A549 (cell line): ENCODE results near the gene TSFM. TPM values are rescaled to one million over a fixed set of nuclear protein-coding genes. Genes with fewer than 3 reads are reported as not detected.

Experiments used
- ATAC-seq, 2 experiments: fragments of 200-7000 bp in 1 of 2; fragments of >200 bp in 1 of 2; cut with Nextera tagmentation in 1 of 2; cut with Tn5 transposase in 1 of 2; 3 replicates each; pipeline versions ENCODE4 v1.8.0 to v1.9.1; 2018 to 2020; ENCODE audit warnings: mild to moderate bottlenecking in 1 of 2, moderate library complexity in 1 of 2
- CTCF ChIA-PET: fragments of 300-600 bp; sonication (Branson Sonifier 250); formaldehyde crosslinking; extraction: SDS; loops from one replicate; lab custom pipeline; 2021; ENCODE audit warnings: antibody characterized with exemption, inconsistent platforms; lab: Yijun Ruan, JAX
- POLR2A ChIA-PET: fragments of 350-600 bp; formaldehyde crosslinking; extraction: SDS; loops from one replicate; lab custom pipeline; 2021; ENCODE audit warnings: antibody characterized with exemption, inconsistent platforms; lab: Yijun Ruan, JAX
- DNase-seq, 2 experiments: peaks; one replicate each; pipeline versions ENCODE4 v3.0.0 to v3.0.0-alpha.2; 2011 to 2016; ENCODE audit warnings: low read depth in 1 of 2, low spot score in 1 of 2
- FAIRE-seq: peaks from 2 replicates; lab custom pipeline; 2011; peaks lifted over from hg19 to GRCh38; lab: Jason Lieb, UNC
- H3K27ac ChIP-seq, 2 experiments: fragments of >200 bp; sonication (Bioruptor Twin); formaldehyde crosslinking; 3 replicates each; pipeline ENCODE4 v1.5.1; 2016 to 2017
- H3K4me1 ChIP-seq: fragments of >200 bp; sonication (Bioruptor Twin); formaldehyde crosslinking; 3 replicates; pipeline ENCODE4 v1.6.1; 2016
- H3K4me2 ChIP-seq: fragments of >200 bp; sonication (Bioruptor Twin); formaldehyde crosslinking; 3 replicates; pipeline ENCODE4 v1.6.1; 2016
- H3K4me3 ChIP-seq: fragments of >200 bp; sonication (Bioruptor Twin); formaldehyde crosslinking; 3 replicates; pipeline ENCODE4 v1.5.1; 2016
- H3K9me3 ChIP-seq: fragments of >200 bp; sonication (Bioruptor Twin); formaldehyde crosslinking; 3 replicates; pipeline ENCODE4 v1.6.1; 2016
- BCL3 ChIP-seq: fragments of >200 bp; sonication (Bioruptor Twin); formaldehyde crosslinking; IDR thresholded peaks from 3 replicates; pipeline ENCODE4 v1.6.1; 2016
- CHD4 ChIP-seq: fragments of 200-600 bp; sonication (generic); IDR thresholded peaks from 2 replicates; pipeline ENCODE4 v1.6.1; 2016; ENCODE audit warnings: antibody characterized with exemption, mild to moderate bottlenecking, borderline replicate concordance
- EHF ChIP-seq: fragments of 250-450 bp; sonication (Bioruptor Pico); IDR thresholded peaks from 2 replicates; pipeline ENCODE4 v1.5.0; 2020; ENCODE audit warnings: mild to moderate bottlenecking
- ELK1 ChIP-seq: fragments of 150-350 bp; IDR thresholded peaks from 2 replicates; pipeline ENCODE4 v1.6.1; 2014; ENCODE audit warnings: low read depth, mild to moderate bottlenecking, low read length
- EP300 ChIP-seq, 2 experiments: fragments of >200 bp; sonication (Bioruptor Twin); formaldehyde crosslinking; IDR thresholded peaks; 2 replicates in 1 of 2; 3 replicates in 1 of 2; pipeline ENCODE4 v1.6.1; 2016 to 2017
- FOSL2 ChIP-seq, 2 experiments: fragments of 450-650 bp in 1 of 2; fragments of >200 bp in 1 of 2; sonication (Bioruptor Twin) in 1 of 2; formaldehyde crosslinking; IDR thresholded peaks; 2 replicates each; pipeline versions ENCODE4 v1.5.0 to v1.6.1; 2016 to 2020; ENCODE audit warnings: mild to moderate bottlenecking in 1 of 2, moderate library complexity in 1 of 2
- GATA3 ChIP-seq: IDR thresholded peaks from 2 replicates; pipeline ENCODE4 v1.6.1; 2012; ENCODE audit warnings: borderline replicate concordance
- HEYL ChIP-seq: fragments of 250-450 bp; sonication (Bioruptor Pico); IDR thresholded peaks from 2 replicates; pipeline ENCODE4 v1.8.0; 2021; ENCODE audit warnings: mild to moderate bottlenecking, moderate library complexity
- HOXB5 ChIP-seq: fragments of 250-450 bp; sonication (Bioruptor Pico); IDR thresholded peaks from 2 replicates; pipeline ENCODE4 v1.5.0; 2020; ENCODE audit warnings: mild to moderate bottlenecking, moderate library complexity
- JUN ChIP-seq, 2 experiments: fragments of >200 bp; sonication (Bioruptor Twin); formaldehyde crosslinking; IDR thresholded peaks; 2 replicates in 1 of 2; 3 replicates in 1 of 2; pipeline ENCODE4 v1.6.1; 2016 to 2017
- KDM1A ChIP-seq: fragments of 200-600 bp; sonication (generic); IDR thresholded peaks from 2 replicates; pipeline ENCODE4 v1.6.1; 2016; ENCODE audit warnings: low read depth, mild to moderate bottlenecking
- KDM5A ChIP-seq: fragments of 200-600 bp; sonication (generic); IDR thresholded peaks from 2 replicates; pipeline ENCODE4 v1.6.1; 2016; ENCODE audit warnings: antibody characterized with exemption, mild to moderate bottlenecking
- MAFK ChIP-seq: fragments of 450-650 bp; IDR thresholded peaks from 2 replicates; pipeline ENCODE4 v1.6.1; 2014; ENCODE audit not compliant: partially characterized antibody
- MAX ChIP-seq: IDR thresholded peaks from 2 replicates; pipeline ENCODE4 v1.6.1; 2012
- MAZ ChIP-seq: fragments of 150-350 bp; IDR thresholded peaks from 2 replicates; pipeline ENCODE4 v1.6.1; 2014; ENCODE audit warnings: antibody characterized with exemption, low read depth, low read length, borderline replicate concordance
- MYC ChIP-seq: IDR thresholded peaks from 2 replicates; pipeline ENCODE4 v1.6.1; 2012; ENCODE audit warnings: mild to moderate bottlenecking, inconsistent platforms, low read length, improper control_type of control experiment, borderline replicate concordance
- NPAS2 ChIP-seq: fragments of 250-450 bp; sonication (Bioruptor Pico); IDR thresholded peaks from 2 replicates; pipeline ENCODE4 v1.8.0; 2022; ENCODE audit warnings: mild to moderate bottlenecking, moderate library complexity, borderline replicate concordance
- PBX3 ChIP-seq: IDR thresholded peaks from 2 replicates; pipeline ENCODE4 v1.6.1; 2012
- POLR2A ChIP-seq: IDR thresholded peaks from 2 replicates; pipeline ENCODE4 v1.6.1; 2012; ENCODE audit warnings: mild to moderate bottlenecking, low read length
- REST ChIP-seq: fragments of 200-600 bp; sonication (generic); IDR thresholded peaks from 2 replicates; pipeline ENCODE4 v1.6.1; 2016; ENCODE audit warnings: antibody characterized with exemption, mild to moderate bottlenecking, moderate library complexity
- RFX5 ChIP-seq: fragments of 450-650 bp; IDR thresholded peaks from 2 replicates; pipeline ENCODE4 v1.7.1; 2014; ENCODE audit warnings: antibody characterized with exemption, mild to moderate bottlenecking, moderate library complexity
- RNF2 ChIP-seq: fragments of 200-600 bp; sonication (generic); IDR thresholded peaks from 2 replicates; pipeline ENCODE4 v1.6.1; 2016; ENCODE audit warnings: low read depth, mild to moderate bottlenecking, antibody characterized with exemption, moderate library complexity, borderline replicate concordance
- TP53 ChIP-seq: fragments of 250-450 bp; sonication (Bioruptor Pico); IDR thresholded peaks from 2 replicates; pipeline ENCODE4 v1.5.0; 2021; ENCODE audit warnings: mild to moderate bottlenecking, moderate library complexity
- WGBS: methylation state at CpG from one replicate; pipeline ENCODE4 v1.1.6; 2017; ENCODE audit errors: missing lambda C conversion rate; 5-methylcytosine and 5-hydroxymethylcytosine counted together
- polyA plus RNA-seq, 4 experiments: library from polyadenylated mRNA; depleted of rRNA in 3 of 4; stranded (reverse); fragments of >200 nt; fragmentation: RNase III in 1 of 4; extraction: RNeasy Plus Mini Kit Qiagen cat#74134 plus additional on column Dnase treatment in 1 of 4; gene quantifications; 2 replicates in 3 of 4; 3 replicates in 1 of 4; pipeline ENCODE4 v1.2.3, GENCODE V29; 2011 to 2017
- small RNA-seq, 6 experiments: library from RNA; depleted of rRNA; stranded (forward); fragments of <200 nt; gene quantifications; one replicate each; pipeline ENCODE3, GENCODE V24; 2012

Gene TSFM
- polyA plus RNA-seq, 2 of the 4 experiments (the other 2 are of a cell fraction) = 31.7 to 60.2 TPM

- Histone ChIP-seq H3K27ac (peak within 1 kb of the TSS; percentile 90 to 100), H3K4me2 (peak within 1 kb of the TSS; percentile 94), H3K9me3 (no peaks in the 10 kb centered on the region), H3K4me3 (peak within 1 kb of the TSS; percentile 97), H3K4me1 (peaks cover 35% of the 10 kb centered on the region)
- no peak for FAIRE-seq
- peak; percentile 66 to 82 for ATAC-seq
- POLR2A ChIA-PET = interaction anchor here (0.6 to 5.4 kb wide), 13 partner anchors 9 to 94 kb away, joined by 3 to 77 read pairs (median 4); partner anchors contain the start of gene ATP23
- WGBS = under 1% methylated on average over 15 of the region's 58 CpGs
- peak; percentile 99 for DNase-seq
- CTCF ChIA-PET = interaction anchor here (0.7 to 12.2 kb wide), 8 partner anchors 15 to 90 kb away, joined by 3 to 122 read pairs (median 6); no protein-coding TSS in a partner anchor
- TF ChIP-seq RNF2 (no peak), KDM1A (no peak), REST (no peak), MYC (no peak), HEYL (no peak), MAX (peak; percentile 44; the same call in 1 of the 2 replicates), KDM5A (no peak), JUN (IDR thresholded peaks at IDR 0.05) (peak in 1 of 2 experiments; percentile 64; a peak in 3 of 5 replicates), MAFK (no peak), POLR2A (peak; percentile 44), MAZ (peak; percentile 59; the same call in 1 of the 2 replicates), GATA3 (no peak), NPAS2 (CRISPR knock-in tag) (no peak), PBX3 (no peak), EP300 (IDR thresholded peaks at IDR 0.05) (no peak), EHF (peak; percentile 22; the same call in 1 of the 2 replicates), CHD4 (no peak), BCL3 (peak; percentile 46; the same call in 1 of the 3 replicates), FOSL2 (IDR thresholded peaks at IDR 0.05) (no peak), FOSL2 (CRISPR knock-in tag; IDR thresholded peaks at IDR 0.05) (no peak), TP53 (CRISPR knock-in tag) (no peak), ELK1 (no peak), HOXB5 (no peak), RFX5 (no peak)
Measured at GRCh38 chr12:57846577-57847319, 64.2 kb downstream of the TSFM start, which contains the start of gene CTDSP2. Gene CTDSP2, minus strand, starts transcription at chr12:57846729. Its CDS starts 294 bp downstream, at chr12:57846435.

Small RNA genes within 50 kb of the gene (small RNA-seq; reads per million reads assigned to genes)
- 0 to 81.3 (median 13.2) reads per million in 6 experiments for gene MIR26A2
- 0 reads per million in 6 experiments for gene RNU6-1083P

Other genes starting within 250 kb of the TSFM start
- gene DCTN2, start 235.6 kb upstream of the TSFM start, polyA plus RNA-seq (2011; rRNA removed) = 140 and 169 TPM in 2 replicates
- gene DCTN2, start 235.6 kb upstream of the TSFM start, polyA plus RNA-seq (2017; fragmentation: RNase III; extraction: RNeasy Plus Mini Kit Qiagen cat#74134 plus additional on column Dnase treatment) = 203 to 211 TPM (median 211 TPM) in 3 replicates
- 0.89 and 0.90 TPM in 2 replicates for gene KIF5A, start 232.7 kb upstream of the TSFM start, polyA plus RNA-seq (2011; rRNA removed)
- gene KIF5A, start 232.7 kb upstream of the TSFM start, polyA plus RNA-seq (2017; fragmentation: RNase III; extraction: RNeasy Plus Mini Kit Qiagen cat#74134 plus additional on column Dnase treatment) = 0.45 to 0.61 TPM (median 0.55 TPM) in 3 replicates
- gene PIP4K2C, start 191.6 kb upstream of the TSFM start, polyA plus RNA-seq (2011; rRNA removed) = 60.9 and 62.9 TPM in 2 replicates
- gene PIP4K2C, start 191.6 kb upstream of the TSFM start, polyA plus RNA-seq (2017; fragmentation: RNase III; extraction: RNeasy Plus Mini Kit Qiagen cat#74134 plus additional on column Dnase treatment) = 30.5 to 35.7 TPM (median 35.3 TPM) in 3 replicates
- gene DTX3, start 178.0 kb upstream of the TSFM start, polyA plus RNA-seq (2011; rRNA removed) = 21.7 and 29.6 TPM in 2 replicates
- gene DTX3, start 178.0 kb upstream of the TSFM start, polyA plus RNA-seq (2017; fragmentation: RNase III; extraction: RNeasy Plus Mini Kit Qiagen cat#74134 plus additional on column Dnase treatment) = 18.1 to 26.2 TPM (median 24.7 TPM) in 3 replicates
- 9.3 and 9.9 TPM in 2 replicates for gene ARHGEF25, start 171.4 kb upstream of the TSFM start, polyA plus RNA-seq (2011; rRNA removed)
- gene ARHGEF25, start 171.4 kb upstream of the TSFM start, polyA plus RNA-seq (2017; fragmentation: RNase III; extraction: RNeasy Plus Mini Kit Qiagen cat#74134 plus additional on column Dnase treatment) = 8.0 to 13.8 TPM (median 11.9 TPM) in 3 replicates
- gene B4GALNT1, start 149.6 kb upstream of the TSFM start, polyA plus RNA-seq (2011; rRNA removed) = 25.7 and 27.0 TPM in 2 replicates
- gene B4GALNT1, start 149.6 kb upstream of the TSFM start, polyA plus RNA-seq (2017; fragmentation: RNase III; extraction: RNeasy Plus Mini Kit Qiagen cat#74134 plus additional on column Dnase treatment) = 33.2 to 35.1 TPM (median 33.4 TPM) in 3 replicates
- gene OS9, start 88.7 kb upstream of the TSFM start, polyA plus RNA-seq (2011; rRNA removed) = 183 and 208 TPM in 2 replicates
- 115 to 128 TPM (median 128 TPM) in 3 replicates for gene OS9, start 88.7 kb upstream of the TSFM start, polyA plus RNA-seq (2017; fragmentation: RNase III; extraction: RNeasy Plus Mini Kit Qiagen cat#74134 plus additional on column Dnase treatment)
- gene AGAP2, start 44.0 kb upstream of the TSFM start, polyA plus RNA-seq (2011; rRNA removed) = 0.26 and 0.36 TPM in 2 replicates
- gene AGAP2, start 44.0 kb upstream of the TSFM start, polyA plus RNA-seq (2017; fragmentation: RNase III; extraction: RNeasy Plus Mini Kit Qiagen cat#74134 plus additional on column Dnase treatment) = 0.21 to 0.45 TPM (median 0.28 TPM) in 3 replicates
- 51.9 and 61.0 TPM in 2 replicates for gene TSPAN31, start 37.7 kb upstream of the TSFM start, polyA plus RNA-seq (2011; rRNA removed)
- 20.6 to 27.1 TPM (median 22.8 TPM) in 3 replicates for gene TSPAN31, start 37.7 kb upstream of the TSFM start, polyA plus RNA-seq (2017; fragmentation: RNase III; extraction: RNeasy Plus Mini Kit Qiagen cat#74134 plus additional on column Dnase treatment)
- 226 and 289 TPM in 2 replicates for gene CDK4, start 30.5 kb upstream of the TSFM start, polyA plus RNA-seq (2011; rRNA removed)
- 226 to 255 TPM (median 229 TPM) in 3 replicates for gene CDK4, start 30.5 kb upstream of the TSFM start, polyA plus RNA-seq (2017; fragmentation: RNase III; extraction: RNeasy Plus Mini Kit Qiagen cat#74134 plus additional on column Dnase treatment)
- 7.2 and 8.4 TPM in 2 replicates for gene MARCHF9, start 27.7 kb upstream of the TSFM start, polyA plus RNA-seq (2011; rRNA removed)
- gene MARCHF9, start 27.7 kb upstream of the TSFM start, polyA plus RNA-seq (2017; fragmentation: RNase III; extraction: RNeasy Plus Mini Kit Qiagen cat#74134 plus additional on column Dnase treatment) = 4.7 to 6.8 TPM (median 5.9 TPM) in 3 replicates
- gene CYP27B1, start 15.7 kb upstream of the TSFM start, polyA plus RNA-seq (2011; rRNA removed) = 1.8 and 1.9 TPM in 2 replicates
- 1.9 to 2.9 TPM (median 2.3 TPM) in 3 replicates for gene CYP27B1, start 15.7 kb upstream of the TSFM start, polyA plus RNA-seq (2017; fragmentation: RNase III; extraction: RNeasy Plus Mini Kit Qiagen cat#74134 plus additional on column Dnase treatment)
- 60.2 and 71.3 TPM in 2 replicates for gene METTL1, start 10.7 kb upstream of the TSFM start, polyA plus RNA-seq (2011; rRNA removed)
- 55.2 to 64.9 TPM (median 63.0 TPM) in 3 replicates for gene METTL1, start 10.7 kb upstream of the TSFM start, polyA plus RNA-seq (2017; fragmentation: RNase III; extraction: RNeasy Plus Mini Kit Qiagen cat#74134 plus additional on column Dnase treatment)
- 13.8 and 15.8 TPM in 2 replicates for gene EEF1AKMT3, start 10.2 kb upstream of the TSFM start, polyA plus RNA-seq (2011; rRNA removed)
- 6.2 to 8.0 TPM (median 7.3 TPM) in 3 replicates for gene EEF1AKMT3, start 10.2 kb upstream of the TSFM start, polyA plus RNA-seq (2017; fragmentation: RNase III; extraction: RNeasy Plus Mini Kit Qiagen cat#74134 plus additional on column Dnase treatment)
- 0.99 and 1.1 TPM in 2 replicates for gene AVIL, start 35.9 kb downstream of the TSFM start, polyA plus RNA-seq (2011; rRNA removed)
- 0.33 to 1.1 TPM (median 0.53 TPM) in 3 replicates for gene AVIL, start 35.9 kb downstream of the TSFM start, polyA plus RNA-seq (2017; fragmentation: RNase III; extraction: RNeasy Plus Mini Kit Qiagen cat#74134 plus additional on column Dnase treatment)
- 87.7 and 114 TPM in 2 replicates for gene CTDSP2, start 63.9 kb downstream of the TSFM start, polyA plus RNA-seq (2011; rRNA removed)
- 26.1 to 34.5 TPM (median 31.3 TPM) in 3 replicates for gene CTDSP2, start 63.9 kb downstream of the TSFM start, polyA plus RNA-seq (2017; fragmentation: RNase III; extraction: RNeasy Plus Mini Kit Qiagen cat#74134 plus additional on column Dnase treatment)
- gene ATP23, start 158.8 kb downstream of the TSFM start, polyA plus RNA-seq (2011; rRNA removed) = 13.4 and 14.7 TPM in 2 replicates
- 6.3 to 7.5 TPM (median 7.0 TPM) in 3 replicates for gene ATP23, start 158.8 kb downstream of the TSFM start, polyA plus RNA-seq (2017; fragmentation: RNase III; extraction: RNeasy Plus Mini Kit Qiagen cat#74134 plus additional on column Dnase treatment)